Adrenal gland (tissue), 12 donors: Measurements from ENCODE around the gene NCR3LG1. TPM values are rescaled to one million over a fixed set of nuclear protein-coding genes. Genes with fewer than 3 reads are reported as not detected.

Source experiments
- DNase-seq, 7 donors: peaks; one replicate each; pipeline ENCODE4 v3.0.0-alpha.2; 2019 to 2020
- H3K27ac ChIP-seq, 5 donors: fragments of 200-600 bp; sonication (generic) in 4 of 5; 1 replicate in 3 of 5; 2 replicates in 2 of 5; pipeline versions ENCODE4 v1.5.1 to v1.8.0; 2016 to 2020; ENCODE audit warnings: mild to moderate bottlenecking in 1 of 5
- H3K27me3 ChIP-seq: fragments of 200-600 bp; 2 replicates; pipeline ENCODE4 v1.8.0; 2021
- H3K36me3 ChIP-seq, 2 donors: fragments of 200-600 bp; replicated peaks in 1 of 2; 1 replicate in 1 of 2; 2 replicates in 1 of 2; pipeline versions ENCODE4 v1.5.1 to v1.8.0; 2018 to 2022
- H3K4me1 ChIP-seq, 2 donors: fragments of 200-600 bp; replicated peaks in 1 of 2; 1 replicate in 1 of 2; 2 replicates in 1 of 2; pipeline versions ENCODE4 v1.5.1 to v1.8.0; 2018 to 2021
- H3K4me3 ChIP-seq, 4 donors: fragments of 200-600 bp; sonication (generic) in 3 of 4; one replicate each; pipeline ENCODE4 v1.5.1; 2016 to 2018
- H3K9me3 ChIP-seq, 3 donors: fragments of 200-600 bp; sonication (generic) in 1 of 3; replicated peaks in 1 of 3; 1 replicate in 2 of 3; 2 replicates in 1 of 3; pipeline versions ENCODE4 v1.5.1 to v1.8.0; 2016 to 2021
- POLR2A ChIP-seq, 2 donors: fragments of 450-650 bp; IDR thresholded peaks; one replicate each; pipeline ENCODE4 v1.6.1; 2017; ENCODE audit warnings: antibody characterized with exemption in 2 of 2, mild to moderate bottlenecking in 2 of 2, moderate library complexity in 1 of 2
- WGBS, 4 donors: extraction: QIAGEN DNeasy Blood & Tissue Kit in 2 of 4; methylation state at CpG; one replicate each; pipeline versions ENCODE4 v1.1.5 to v1.1.7; 2013 to 2017; 5-methylcytosine and 5-hydroxymethylcytosine counted together
- intact Hi-C, 2 donors: fragments of 100-400 bp; cut with DNase I; formaldehyde crosslinking; loops; one replicate each; pipeline versions ENCODE4 v1.14.1 to v1.15.0; 2022 to 2023
- polyA plus RNA-seq, 3 donors: library from polyadenylated mRNA; stranded (reverse); fragments of 200-250 nt in 2 of 3; fragments of 350-450 nt in 1 of 3; fragmentation: Illumina TruSeq in 1 of 3; extraction: RNeasy Lipid Tissue Mini Kit (QIAGEN cat#74804) in 1 of 3; gene quantifications; one replicate each; pipeline ENCODE4 v1.2.3, GENCODE V29; 2013 to 2014
- total RNA-seq, 9 donors: library from RNA; depleted of rRNA in 4 of 9; stranded (reverse); fragments of >200 nt in 4 of 9; fragments of 120-200 nt in 1 of 9; fragmentation: NEBNext Ultra II Directional in 1 of 9; extraction: Animal tissue kit (Norgen Biotek cat#: 25700) in 1 of 9; gene quantifications; one replicate each; pipeline versions ENCODE4 v1.1.0 to v1.2.4, GENCODE V29; 2013 to 2023
- TF ChIP-seq, protein P1 (sequence below), 6 experiments: fragments of 450-650 bp in 4 of 6; fragments of 200-600 bp in 2 of 6; sonication (generic) in 1 of 6; IDR thresholded peaks; 1 replicate in 5 of 6; 2 replicates in 1 of 6; pipeline versions ENCODE4 v1.5.1 to v1.8.0; 2016 to 2021; ENCODE audit warnings: antibody characterized with exemption in 6 of 6, mild to moderate bottlenecking in 2 of 6, moderate library complexity in 1 of 6
- donor health status: healthy with polysubstance abuse.
- donor health status: Bipolar disorder and iron deficiency.
- donor health status: DM: yes; HTN: yes; CAD: no.
- donor health status: DM: no; HTN: no; CAD: no.
- donor health status: DM: no; HTN: no; CAD: no.
- donor health status: DM: yes; HTN: yes; CAD: no.

NCR3LG1 gene
- total and polyA plus RNA-seq, 12 donors: 0.13 to 10.1 (median 1.4) TPM

DNA sequence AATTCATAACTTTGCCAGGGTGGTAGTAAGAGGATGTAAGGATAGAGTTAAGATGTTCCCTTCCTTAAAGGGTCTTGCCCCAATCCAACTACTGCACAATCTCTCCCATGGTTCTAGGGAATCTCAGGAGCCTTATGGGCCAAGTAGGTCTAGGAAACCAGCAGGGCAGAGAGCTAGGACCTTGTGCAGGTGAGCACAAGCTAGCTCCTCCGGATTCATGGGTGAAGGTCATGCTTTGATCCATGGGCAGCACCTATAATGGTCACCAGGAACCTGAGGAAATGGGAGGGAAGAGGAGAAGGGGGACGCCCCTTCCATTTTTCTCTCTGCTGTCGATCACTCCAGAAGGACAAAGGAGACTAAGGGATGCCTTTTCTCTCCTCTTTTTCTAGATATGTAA, 20.0 kb downstream of the NCR3LG1 start:
- Histone ChIP-seq H3K9me3 (peaks cover 0 to 52% (median 9%) of the 10 kb centered on the region in 3 donors), H3K4me1 (no peaks in the 10 kb centered on the region), H3K27ac (no peak overlapping the region), H3K4me3 (no peak overlapping the region), H3K27me3 (no peaks in the 10 kb centered on the region), H3K36me3 (no peaks in the 10 kb centered on the region)
- WGBS, 4 donors: 46 to 67% (median 55%) methylated on average over 3 of the region's 3 CpGs
- intact Hi-C loops: no loop called here
- DNase-seq: no peak
- TF ChIP-seq, protein P1, sequence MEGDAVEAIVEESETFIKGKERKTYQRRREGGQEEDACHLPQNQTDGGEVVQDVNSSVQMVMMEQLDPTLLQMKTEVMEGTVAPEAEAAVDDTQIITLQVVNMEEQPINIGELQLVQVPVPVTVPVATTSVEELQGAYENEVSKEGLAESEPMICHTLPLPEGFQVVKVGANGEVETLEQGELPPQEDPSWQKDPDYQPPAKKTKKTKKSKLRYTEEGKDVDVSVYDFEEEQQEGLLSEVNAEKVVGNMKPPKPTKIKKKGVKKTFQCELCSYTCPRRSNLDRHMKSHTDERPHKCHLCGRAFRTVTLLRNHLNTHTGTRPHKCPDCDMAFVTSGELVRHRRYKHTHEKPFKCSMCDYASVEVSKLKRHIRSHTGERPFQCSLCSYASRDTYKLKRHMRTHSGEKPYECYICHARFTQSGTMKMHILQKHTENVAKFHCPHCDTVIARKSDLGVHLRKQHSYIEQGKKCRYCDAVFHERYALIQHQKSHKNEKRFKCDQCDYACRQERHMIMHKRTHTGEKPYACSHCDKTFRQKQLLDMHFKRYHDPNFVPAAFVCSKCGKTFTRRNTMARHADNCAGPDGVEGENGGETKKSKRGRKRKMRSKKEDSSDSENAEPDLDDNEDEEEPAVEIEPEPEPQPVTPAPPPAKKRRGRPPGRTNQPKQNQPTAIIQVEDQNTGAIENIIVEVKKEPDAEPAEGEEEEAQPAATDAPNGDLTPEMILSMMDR (IDR thresholded peaks at IDR 0.05): no peak
- no peak for TF ChIP-seq POLR2A (IDR thresholded peaks at IDR 0.05)

- TF ChIP-seq POLR2A (IDR thresholded peaks at IDR 0.05): no peak
- TF ChIP-seq, protein P1 (IDR thresholded peaks at IDR 0.05): no peak
- Histone ChIP-seq H3K36me3 (no peaks in the 10 kb centered on the region), H3K4me3 (no peak overlapping the region), H3K27ac (no peak overlapping the region), H3K9me3 (peaks cover 0 to 35% (median 7%) of the 10 kb centered on the region in 3 donors), H3K27me3 (no peaks in the 10 kb centered on the region), H3K4me1 (no peaks in the 10 kb centered on the region)
- 80 to 95% (median 89%) methylated on average over 5 of the region's 5 CpGs for WGBS, 4 donors
- intact Hi-C loops: no loop called here
- DNase-seq: no peak
Observed at GRCh38 chr11:17375547-17375946, 23.9 kb downstream of the NCR3LG1 start.

- no peak overlapping the region for H3K4me3 ChIP-seq
- peaks cover 0 to 26% (median under 1%) of the 10 kb centered on the region in 3 donors for H3K9me3 ChIP-seq
- intact Hi-C loops: no loop called here
- H3K36me3 ChIP-seq: no peaks in the 10 kb centered on the region
- DNase-seq: no peak
- TF ChIP-seq, protein P1 (IDR thresholded peaks at IDR 0.05): no peak
- no peak for TF ChIP-seq POLR2A (IDR thresholded peaks at IDR 0.05)
- 80 to 90% (median 84%) methylated on average over 3 of the region's 3 CpGs for WGBS, 4 donors
- H3K4me1 ChIP-seq: no peaks in the 10 kb centered on the region
- H3K27ac ChIP-seq: no peak overlapping the region
- no peaks in the 10 kb centered on the region for H3K27me3 ChIP-seq
Observed at GRCh38 chr11:17376493-17376892, 24.9 kb downstream of the NCR3LG1 start.

DNA sequence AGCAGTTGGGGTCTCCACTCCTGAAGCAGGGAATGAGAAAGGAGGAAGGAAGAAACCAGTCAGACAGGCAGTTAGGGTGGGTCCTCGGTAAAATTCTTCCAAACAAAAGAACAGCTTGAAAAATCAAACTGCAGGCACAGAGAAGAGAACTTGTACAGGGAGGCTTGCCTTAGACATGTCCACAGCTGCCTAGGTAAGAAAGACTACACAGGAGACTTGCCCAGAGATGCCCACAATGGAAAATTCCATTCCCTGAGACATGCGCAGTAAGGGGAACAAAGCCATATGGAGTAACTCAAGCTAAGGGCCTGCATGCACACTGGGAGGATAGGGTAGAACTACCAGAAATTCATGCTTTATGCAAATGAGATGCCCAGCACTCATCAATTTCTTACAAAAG, 27.1 kb downstream of the NCR3LG1 start:
- DNase-seq: no peak
- Histone ChIP-seq H3K4me1 (no peaks in the 10 kb centered on the region), H3K36me3 (no peaks in the 10 kb centered on the region), H3K27ac (no peak overlapping the region), H3K9me3 (peaks cover 0 to 6% (median 0%) of the 10 kb centered on the region in 3 donors), H3K27me3 (no peaks in the 10 kb centered on the region), H3K4me3 (no peak overlapping the region)
- intact Hi-C loops: no loop called here
- 64 to 86% (median 72%) methylated on average over 2 of the region's 2 CpGs for WGBS, 4 donors
- TF ChIP-seq, protein P1 (IDR thresholded peaks at IDR 0.05): no peak
- TF ChIP-seq POLR2A (IDR thresholded peaks at IDR 0.05): no peak
